HEK293 (cell line): Measurements from ENCODE around the gene FILIP1.

ENCODE experiments used
- BCL11B ChIP-seq: fragments of 450-650 bp; formaldehyde crosslinking; IDR thresholded peaks from 2 replicates; pipeline ENCODE4 v1.5.1; 2016; ENCODE audit warnings: low read depth, missing biosample characterization, missing genetic modification characterization
- GFI1B ChIP-seq: fragments of 450-650 bp; formaldehyde crosslinking; IDR thresholded peaks from 2 replicates; pipeline ENCODE4 v1.5.1; 2016; ENCODE audit warnings: missing biosample characterization, missing genetic modification characterization
- GLIS2 ChIP-seq: fragments of 450-650 bp; formaldehyde crosslinking; IDR thresholded peaks from 2 replicates; pipeline ENCODE4 v1.5.1; 2016; ENCODE audit warnings: missing biosample characterization, missing genetic modification characterization
- MEIS1 ChIP-seq: sonication (generic); formaldehyde crosslinking; IDR thresholded peaks from 2 replicates; pipeline ENCODE4 v1.8.1; 2022; ENCODE audit warnings: missing genetic modification reagents, mild to moderate bottlenecking, borderline replicate concordance
- SCRT1 ChIP-seq: fragments of 450-650 bp; formaldehyde crosslinking; IDR thresholded peaks from 2 replicates; pipeline ENCODE4 v1.5.1; 2016; ENCODE audit warnings: missing biosample characterization, missing genetic modification characterization, borderline replicate concordance
- SETDB1 ChIP-seq: IDR thresholded peaks from one replicate; pipeline ENCODE4 v1.6.1; 2017; ENCODE audit warnings: mild to moderate bottlenecking, low read length, moderate library complexity, mixed read lengths; ENCODE audit not compliant: insufficient read length
- ZFHX2 ChIP-seq: fragments of 450-650 bp; formaldehyde crosslinking; conservative IDR thresholded peaks from 2 replicates; pipeline ENCODE4 v1.5.1; 2016; ENCODE audit warnings: missing biosample characterization, missing genetic modification characterization
- ZFP37 ChIP-seq: fragments of 450-650 bp; formaldehyde crosslinking; IDR thresholded peaks from 2 replicates; pipeline ENCODE4 v1.5.1; 2016; ENCODE audit warnings: missing biosample characterization, missing genetic modification characterization
- ZFP41 ChIP-seq: fragments of 450-650 bp; formaldehyde crosslinking; IDR thresholded peaks from 2 replicates; pipeline ENCODE4 v1.5.1; 2016; ENCODE audit warnings: missing biosample characterization, missing genetic modification characterization, borderline replicate concordance
- ZNF138 ChIP-seq: fragments of 450-650 bp; formaldehyde crosslinking; IDR thresholded peaks from 2 replicates; pipeline ENCODE4 v1.5.1; 2016; ENCODE audit warnings: missing biosample characterization, missing genetic modification characterization, borderline replicate concordance
- ZNF292 ChIP-seq: fragments of 450-650 bp; formaldehyde crosslinking; IDR thresholded peaks from 2 replicates; pipeline ENCODE4 v1.5.1; 2016; ENCODE audit warnings: low read depth, missing biosample characterization, missing genetic modification characterization, borderline replicate concordance
- ZNF335 ChIP-seq: fragments of 450-650 bp; formaldehyde crosslinking; conservative IDR thresholded peaks from 2 replicates; pipeline ENCODE4 v1.5.1; 2016; ENCODE audit warnings: missing biosample characterization, missing genetic modification characterization
- ZNF394 ChIP-seq: fragments of 450-650 bp; formaldehyde crosslinking; IDR thresholded peaks from 2 replicates; pipeline ENCODE4 v1.5.1; 2016; ENCODE audit warnings: missing biosample characterization, missing genetic modification characterization, mild to moderate bottlenecking, moderate library complexity, borderline replicate concordance
- ZNF473 ChIP-seq: fragments of 450-650 bp; formaldehyde crosslinking; IDR thresholded peaks from 2 replicates; pipeline ENCODE4 v1.5.1; 2017; ENCODE audit warnings: missing biosample characterization, missing genetic modification characterization
- ZNF544 ChIP-seq: fragments of 450-650 bp; formaldehyde crosslinking; IDR thresholded peaks from 2 replicates; pipeline ENCODE4 v1.5.0; 2017; ENCODE audit warnings: missing biosample characterization, missing genetic modification characterization
- ZNF561 ChIP-seq: fragments of 450-650 bp; IDR thresholded peaks from 2 replicates; pipeline ENCODE4 v1.5.1; 2018; ENCODE audit warnings: missing biosample characterization, missing genetic modification characterization, borderline replicate concordance
- ZNF600 ChIP-seq: fragments of 450-650 bp; formaldehyde crosslinking; IDR thresholded peaks from 2 replicates; pipeline ENCODE4 v1.5.1; 2016; ENCODE audit warnings: missing biosample characterization, missing genetic modification characterization
- ZNF610 ChIP-seq: fragments of 450-650 bp; formaldehyde crosslinking; IDR thresholded peaks from 2 replicates; pipeline ENCODE4 v1.5.1; 2016; ENCODE audit warnings: missing biosample characterization, missing genetic modification characterization, borderline replicate concordance
- ZNF677 ChIP-seq: fragments of 450-650 bp; IDR thresholded peaks from 2 replicates; pipeline ENCODE4 v1.5.0; 2018; ENCODE audit warnings: missing biosample characterization, mild to moderate bottlenecking, missing genetic modification characterization, moderate library complexity
- ZNF747 ChIP-seq: fragments of 450-650 bp; formaldehyde crosslinking; IDR thresholded peaks from 2 replicates; pipeline ENCODE4 v1.5.1; 2016; ENCODE audit warnings: missing biosample characterization, missing genetic modification characterization
- ZNF776 ChIP-seq: fragments of 450-650 bp; formaldehyde crosslinking; IDR thresholded peaks from 2 replicates; pipeline ENCODE4 v1.5.0; 2017; ENCODE audit warnings: missing biosample characterization, missing genetic modification characterization, borderline replicate concordance
- ZNF830 ChIP-seq: fragments of 450-650 bp; IDR thresholded peaks from 2 replicates; pipeline ENCODE4 v1.5.0; 2018; ENCODE audit warnings: missing biosample characterization, missing genetic modification characterization, low read depth, mild to moderate bottlenecking, moderate library complexity
- ZSCAN30 ChIP-seq: fragments of 450-650 bp; IDR thresholded peaks from 2 replicates; pipeline ENCODE4 v1.5.1; 2018; ENCODE audit warnings: missing biosample characterization, mild to moderate bottlenecking, missing genetic modification characterization, moderate library complexity
- TF ChIP-seq, protein P1 (sequence below): fragments of 450-650 bp; formaldehyde crosslinking; IDR thresholded peaks from 2 replicates; pipeline ENCODE4 v1.5.1; 2016; ENCODE audit warnings: missing biosample characterization, missing genetic modification characterization
- TF ChIP-seq, protein P2 (sequence below): fragments of 450-650 bp; formaldehyde crosslinking; conservative IDR thresholded peaks from 2 replicates; pipeline ENCODE4 v1.5.1; 2016; ENCODE audit warnings: low read depth, missing biosample characterization, missing genetic modification characterization
- TF ChIP-seq, protein P3 (sequence below): fragments of 450-650 bp; formaldehyde crosslinking; IDR thresholded peaks from 2 replicates; pipeline ENCODE4; 2016; ENCODE audit warnings: missing biosample characterization, missing genetic modification characterization
- TF ChIP-seq, protein P4 (sequence below): fragments of 450-650 bp; formaldehyde crosslinking; IDR thresholded peaks from 2 replicates; pipeline ENCODE4 v1.5.1; 2016; ENCODE audit warnings: missing biosample characterization, missing genetic modification characterization
- TF ChIP-seq, protein P5 (sequence below): fragments of 450-650 bp; formaldehyde crosslinking; IDR thresholded peaks from 2 replicates; pipeline ENCODE4 v1.5.1; 2016; ENCODE audit warnings: missing biosample characterization, missing genetic modification characterization

The FILIP1 gene

DNA sequence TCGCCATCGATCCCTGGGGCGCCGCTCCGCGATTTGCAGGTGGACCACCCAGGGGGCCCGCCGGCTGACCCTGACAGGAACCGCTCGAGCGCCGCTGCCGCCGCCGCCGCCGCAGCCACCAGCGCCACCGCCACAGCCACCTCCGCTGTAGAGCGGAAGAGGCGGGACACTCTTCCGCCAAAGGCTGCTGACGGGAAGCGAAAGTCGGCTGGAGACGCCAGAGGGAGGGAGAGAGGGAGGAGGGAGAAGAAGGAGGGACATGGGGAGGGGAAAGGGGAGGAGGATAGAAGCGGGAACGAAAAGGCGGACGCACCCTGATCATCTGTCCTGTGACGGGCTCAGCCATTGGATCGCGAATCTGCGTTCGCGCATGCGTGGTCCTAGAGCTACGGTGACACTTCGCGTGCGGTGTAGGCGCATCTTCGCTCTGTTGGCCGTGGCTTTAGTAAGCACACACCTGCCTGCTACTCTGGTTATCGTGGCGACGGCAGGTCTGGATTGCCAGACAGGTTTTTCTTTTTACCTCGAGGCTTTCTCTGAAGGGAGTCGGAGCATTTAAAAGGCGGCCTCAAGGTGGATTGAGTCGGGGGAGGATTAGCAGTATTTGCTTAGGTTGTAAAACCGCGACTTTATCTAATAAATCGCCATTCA, 208.8 kb downstream of the FILIP1 start, which contains the start of gene TMEM30A (continued):
- TF ChIP-seq ZNF776 (tag by site-specific recombination) (no peak), ZSCAN30 (tag by site-specific recombination) (peak; percentile 78; the same call in 1 of the 2 replicates), ZNF394 (tag by site-specific recombination) (peak; percentile 74; the same call in 1 of the 2 replicates), SCRT1 (tag by site-specific recombination) (no peak), ZNF610 (tag by site-specific recombination) (0 out of 2 replicates have a peak, but pooled peaks have one; percentile 2), ZNF292 (tag by site-specific recombination) (no peak), ZFP37 (tag by site-specific recombination) (peak; percentile 14; the same call in 1 of the 2 replicates), ZNF600 (tag by site-specific recombination) (no peak; the same call in 1 of the 2 replicates), ZFP41 (tag by site-specific recombination) (no peak), SETDB1 (peak; percentile 67), MEIS1 (no peak), ZNF335 (tag by site-specific recombination) (peak; percentile 30), ZNF747 (tag by site-specific recombination) (no peak), ZNF677 (tag by site-specific recombination) (no peak), ZNF561 (no peak), ZNF473 (tag by site-specific recombination) (no peak), GLIS2 (tag by site-specific recombination) (peak; percentile 81; the same call in 1 of the 2 replicates), BCL11B (no peak), ZFHX2 (tag by site-specific recombination) (no peak), ZNF138 (tag by site-specific recombination) (no peak), ZNF830 (tag by site-specific recombination) (no peak), ZNF544 (no peak), GFI1B (no peak)
- TF ChIP-seq, protein P1, sequence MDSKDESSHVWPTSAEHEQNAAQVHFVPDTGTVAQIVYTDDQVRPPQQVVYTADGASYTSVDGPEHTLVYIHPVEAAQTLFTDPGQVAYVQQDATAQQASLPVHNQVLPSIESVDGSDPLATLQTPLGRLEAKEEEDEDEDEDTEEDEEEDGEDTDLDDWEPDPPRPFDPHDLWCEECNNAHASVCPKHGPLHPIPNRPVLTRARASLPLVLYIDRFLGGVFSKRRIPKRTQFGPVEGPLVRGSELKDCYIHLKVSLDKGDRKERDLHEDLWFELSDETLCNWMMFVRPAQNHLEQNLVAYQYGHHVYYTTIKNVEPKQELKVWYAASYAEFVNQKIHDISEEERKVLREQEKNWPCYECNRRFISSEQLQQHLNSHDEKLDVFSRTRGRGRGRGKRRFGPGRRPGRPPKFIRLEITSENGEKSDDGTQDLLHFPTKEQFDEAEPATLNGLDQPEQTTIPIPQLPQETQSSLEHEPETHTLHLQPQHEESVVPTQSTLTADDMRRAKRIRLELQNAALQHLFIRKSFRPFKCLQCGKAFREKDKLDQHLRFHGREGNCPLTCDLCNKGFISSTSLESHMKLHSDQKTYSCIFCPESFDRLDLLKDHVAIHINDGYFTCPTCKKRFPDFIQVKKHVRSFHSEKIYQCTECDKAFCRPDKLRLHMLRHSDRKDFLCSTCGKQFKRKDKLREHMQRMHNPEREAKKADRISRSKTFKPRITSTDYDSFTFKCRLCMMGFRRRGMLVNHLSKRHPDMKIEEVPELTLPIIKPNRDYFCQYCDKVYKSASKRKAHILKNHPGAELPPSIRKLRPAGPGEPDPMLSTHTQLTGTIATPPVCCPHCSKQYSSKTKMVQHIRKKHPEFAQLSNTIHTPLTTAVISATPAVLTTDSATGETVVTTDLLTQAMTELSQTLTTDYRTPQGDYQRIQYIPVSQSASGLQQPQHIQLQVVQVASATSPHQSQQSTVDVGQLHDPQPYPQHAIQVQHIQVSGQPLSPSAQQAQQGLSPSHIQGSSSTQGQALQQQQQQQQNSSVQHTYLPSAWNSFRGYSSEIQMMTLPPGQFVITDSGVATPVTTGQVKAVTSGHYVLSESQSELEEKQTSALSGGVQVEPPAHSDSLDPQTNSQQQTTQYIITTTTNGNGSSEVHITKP, result peak; percentile 73; the same call in 1 of the 2 replicates
- TF ChIP-seq, protein P2, sequence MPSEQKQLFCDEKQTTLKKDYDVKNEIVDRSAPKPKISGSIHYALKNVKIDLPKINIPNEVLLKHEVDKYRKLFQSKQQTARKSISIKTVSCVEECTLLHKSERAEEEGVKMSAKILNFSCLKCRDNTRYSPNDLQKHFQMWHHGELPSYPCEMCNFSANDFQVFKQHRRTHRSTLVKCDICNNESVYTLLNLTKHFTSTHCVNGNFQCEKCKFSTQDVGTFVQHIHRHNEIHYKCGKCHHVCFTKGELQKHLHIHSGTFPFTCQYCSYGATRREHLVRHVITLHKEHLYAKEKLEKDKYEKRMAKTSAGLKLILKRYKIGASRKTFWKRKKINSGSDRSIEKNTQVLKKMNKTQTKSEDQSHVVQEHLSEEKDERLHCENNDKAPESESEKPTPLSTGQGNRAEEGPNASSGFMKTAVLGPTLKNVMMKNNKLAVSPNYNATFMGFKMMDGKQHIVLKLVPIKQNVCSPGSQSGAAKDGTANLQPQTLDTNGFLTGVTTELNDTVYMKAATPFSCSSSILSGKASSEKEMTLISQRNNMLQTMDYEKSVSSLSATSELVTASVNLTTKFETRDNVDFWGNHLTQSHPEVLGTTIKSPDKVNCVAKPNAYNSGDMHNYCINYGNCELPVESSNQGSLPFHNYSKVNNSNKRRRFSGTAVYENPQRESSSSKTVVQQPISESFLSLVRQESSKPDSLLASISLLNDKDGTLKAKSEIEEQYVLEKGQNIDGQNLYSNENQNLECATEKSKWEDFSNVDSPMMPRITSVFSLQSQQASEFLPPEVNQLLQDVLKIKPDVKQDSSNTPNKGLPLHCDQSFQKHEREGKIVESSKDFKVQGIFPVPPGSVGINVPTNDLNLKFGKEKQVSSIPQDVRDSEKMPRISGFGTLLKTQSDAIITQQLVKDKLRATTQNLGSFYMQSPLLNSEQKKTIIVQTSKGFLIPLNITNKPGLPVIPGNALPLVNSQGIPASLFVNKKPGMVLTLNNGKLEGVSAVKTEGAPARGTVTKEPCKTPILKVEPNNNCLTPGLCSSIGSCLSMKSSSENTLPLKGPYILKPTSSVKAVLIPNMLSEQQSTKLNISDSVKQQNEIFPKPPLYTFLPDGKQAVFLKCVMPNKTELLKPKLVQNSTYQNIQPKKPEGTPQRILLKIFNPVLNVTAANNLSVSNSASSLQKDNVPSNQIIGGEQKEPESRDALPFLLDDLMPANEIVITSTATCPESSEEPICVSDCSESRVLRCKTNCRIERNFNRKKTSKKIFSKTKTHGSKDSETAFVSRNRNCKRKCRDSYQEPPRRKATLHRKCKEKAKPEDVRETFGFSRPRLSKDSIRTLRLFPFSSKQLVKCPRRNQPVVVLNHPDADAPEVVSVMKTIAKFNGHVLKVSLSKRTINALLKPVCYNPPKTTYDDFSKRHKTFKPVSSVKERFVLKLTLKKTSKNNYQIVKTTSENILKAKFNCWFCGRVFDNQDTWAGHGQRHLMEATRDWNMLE, result peak; percentile 79; the same call in 1 of the 2 replicates
- TF ChIP-seq, protein P3, sequence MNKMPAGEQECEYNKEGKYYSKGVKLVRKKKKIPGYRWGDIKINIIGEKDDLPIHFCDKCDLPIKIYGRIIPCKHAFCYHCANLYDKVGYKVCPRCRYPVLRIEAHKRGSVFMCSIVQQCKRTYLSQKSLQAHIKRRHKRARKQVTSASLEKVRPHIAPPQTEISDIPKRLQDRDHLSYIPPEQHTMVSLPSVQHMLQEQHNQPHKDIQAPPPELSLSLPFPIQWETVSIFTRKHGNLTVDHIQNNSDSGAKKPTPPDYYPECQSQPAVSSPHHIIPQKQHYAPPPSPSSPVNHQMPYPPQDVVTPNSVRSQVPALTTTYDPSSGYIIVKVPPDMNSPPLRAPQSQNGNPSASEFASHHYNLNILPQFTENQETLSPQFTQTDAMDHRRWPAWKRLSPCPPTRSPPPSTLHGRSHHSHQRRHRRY, result no peak
- TF ChIP-seq, protein P4, sequence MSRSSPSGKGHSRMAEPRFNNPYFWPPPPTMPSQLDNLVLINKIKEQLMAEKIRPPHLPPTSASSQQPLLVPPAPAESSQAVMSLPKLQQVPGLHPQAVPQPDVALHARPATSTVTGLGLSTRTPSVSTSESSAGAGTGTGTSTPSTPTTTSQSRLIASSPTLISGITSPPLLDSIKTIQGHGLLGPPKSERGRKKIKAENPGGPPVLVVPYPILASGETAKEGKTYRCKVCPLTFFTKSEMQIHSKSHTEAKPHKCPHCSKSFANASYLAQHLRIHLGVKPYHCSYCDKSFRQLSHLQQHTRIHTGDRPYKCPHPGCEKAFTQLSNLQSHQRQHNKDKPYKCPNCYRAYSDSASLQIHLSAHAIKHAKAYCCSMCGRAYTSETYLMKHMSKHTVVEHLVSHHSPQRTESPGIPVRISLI, result no peak
- TF ChIP-seq, protein P5, sequence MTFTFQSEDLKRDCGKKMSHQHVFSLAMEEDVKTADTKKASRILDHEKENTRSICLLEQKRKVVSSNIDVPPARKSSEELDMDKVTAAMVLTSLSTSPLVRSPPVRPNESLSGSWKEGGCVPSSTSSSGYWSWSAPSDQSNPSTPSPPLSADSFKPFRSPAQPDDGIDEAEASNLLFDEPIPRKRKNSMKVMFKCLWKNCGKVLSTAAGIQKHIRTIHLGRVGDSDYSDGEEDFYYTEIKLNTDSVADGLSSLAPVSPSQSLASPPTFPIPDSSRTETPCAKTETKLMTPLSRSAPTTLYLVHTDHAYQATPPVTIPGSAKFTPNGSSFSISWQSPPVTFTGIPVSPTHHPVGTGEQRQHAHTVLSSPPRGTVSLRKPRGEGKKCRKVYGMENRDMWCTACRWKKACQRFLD (tag by site-specific recombination), result no peak
